ENCODE measurements around the gene RELN.
"Not testable (repeated sequence)": the region's sequence is repeated elsewhere in the genome, so short reads cannot be mapped to it uniquely, and the experiment has no call there.

The RELN gene

GRCh38 chr7:103944230-103944900 lies 45.1 kb downstream of the RELN start:
- no peak for DNase-seq (ENCODE audit: low read depth)

- no peak for DNase-seq (ENCODE audit: low read depth)
Measured at GRCh38 chr7:103941976-103942375, 47.5 kb downstream of the RELN start.

- no peak for DNase-seq (ENCODE audit: low read depth)
Measured at GRCh38 chr7:103940382-103941268, 48.8 kb downstream of the RELN start.

GRCh38 chr7:103937680-103938079 lies 51.8 kb downstream of the RELN start:
- no peak for DNase-seq (ENCODE audit: low read depth)

- DNase-seq (ENCODE audit: low read depth) = no peak
Measured at GRCh38 chr7:103936558-103936957, 52.9 kb downstream of the RELN start.

- no peak for DNase-seq (ENCODE audit: low read depth)
Measured at GRCh38 chr7:103934508-103934907, 55.0 kb downstream of the RELN start.

- no peak for DNase-seq (ENCODE audit: low read depth)
Measured at GRCh38 chr7:103932389-103932788, 57.1 kb downstream of the RELN start.

GRCh38 chr7:103929901-103930311 lies 59.6 kb downstream of the RELN start:
- DNase-seq (ENCODE audit: low read depth) = no peak

GRCh38 chr7:103928581-103928980 lies 60.9 kb downstream of the RELN start:
- no peak for DNase-seq (ENCODE audit: low read depth)

GRCh38 chr7:103924184-103924583 lies 65.3 kb downstream of the RELN start:
- DNase-seq (ENCODE audit: low read depth) = no peak

- no peak for DNase-seq (ENCODE audit: low read depth)
Measured at GRCh38 chr7:103922407-103922806, 67.1 kb downstream of the RELN start.

- no peak for DNase-seq (ENCODE audit: low read depth)
Measured at GRCh38 chr7:103921692-103922091, 67.8 kb downstream of the RELN start.

GRCh38 chr7:103919272-103919868 lies 70.1 kb downstream of the RELN start:
- DNase-seq (ENCODE audit: low read depth) = no peak

- DNase-seq (ENCODE audit: low read depth) = no peak
Measured at GRCh38 chr7:103918631-103919271, 70.7 kb downstream of the RELN start.

- peak; percentile 9 for DNase-seq (ENCODE audit: low read depth)
Measured at GRCh38 chr7:103915680-103916357, 73.6 kb downstream of the RELN start.

GRCh38 chr7:103914147-103914899 lies 75.1 kb downstream of the RELN start:
- no peak for DNase-seq (ENCODE audit: low read depth)

GRCh38 chr7:103912891-103913605 lies 76.4 kb downstream of the RELN start:
- no peak for DNase-seq (ENCODE audit: low read depth)

- not testable (repeated sequence) for DNase-seq (ENCODE audit: low read depth)
Measured at GRCh38 chr7:103911015-103911414, 78.4 kb downstream of the RELN start.

- no peak for DNase-seq (ENCODE audit: low read depth)
Measured at GRCh38 chr7:103905997-103906396, 83.5 kb downstream of the RELN start.

- DNase-seq (ENCODE audit: low read depth) = no peak
Measured at GRCh38 chr7:103902917-103903316, 86.5 kb downstream of the RELN start.

All from stromal cell of bone marrow (primary cell).